GM18526 (cell line): ENCODE measurements around the gene PIP4K2A.

Experiments used
- POLR2A ChIP-seq: IDR thresholded peaks from 3 replicates; pipeline ENCODE4 v1.6.1; 2011; ENCODE audit not compliant: insufficient read length; ENCODE audit errors: extremely low read depth

The PIP4K2A gene

DNA sequence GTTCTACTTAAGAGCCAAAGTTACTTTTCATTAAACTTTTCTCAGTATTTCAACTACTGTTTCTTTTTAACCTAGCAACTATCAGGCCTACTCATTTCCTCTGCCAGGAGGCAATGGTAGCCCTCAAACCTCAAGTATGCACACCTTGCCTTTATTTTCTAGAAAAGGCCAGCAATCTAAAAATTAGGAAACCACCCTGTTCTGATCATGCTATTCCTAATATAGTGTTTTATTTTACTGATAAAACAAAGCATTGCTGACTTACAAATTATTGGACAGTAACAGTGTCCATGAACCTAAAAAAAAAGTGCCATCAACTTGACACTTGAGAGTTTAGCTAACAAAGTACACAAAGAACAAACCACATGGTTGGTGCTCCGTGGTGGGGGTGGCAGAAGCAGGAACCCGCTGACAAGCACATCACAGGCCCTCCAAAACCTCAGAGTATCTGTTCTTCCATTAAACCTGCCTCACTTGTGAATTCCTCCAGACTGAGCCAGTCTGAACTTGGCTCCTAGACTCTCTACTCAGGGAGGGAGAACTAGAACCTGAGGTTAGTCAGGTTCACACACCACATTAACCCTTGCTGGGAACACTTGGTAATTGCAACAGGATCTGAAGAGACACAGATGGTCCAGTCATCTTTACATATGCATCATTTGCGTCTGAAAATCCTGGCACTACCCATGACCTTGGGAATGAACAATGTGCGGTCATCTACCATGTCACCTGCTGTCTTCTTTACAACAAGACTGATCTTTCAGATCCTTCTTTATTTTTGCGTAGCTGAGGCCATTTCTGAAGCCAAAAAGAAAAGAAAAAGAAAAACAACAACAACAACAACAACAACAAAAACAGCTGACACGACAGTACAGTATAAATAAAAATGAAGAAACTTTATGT is 31.9 kb downstream of the PIP4K2A start:
- TF ChIP-seq POLR2A = no peak

DNA sequence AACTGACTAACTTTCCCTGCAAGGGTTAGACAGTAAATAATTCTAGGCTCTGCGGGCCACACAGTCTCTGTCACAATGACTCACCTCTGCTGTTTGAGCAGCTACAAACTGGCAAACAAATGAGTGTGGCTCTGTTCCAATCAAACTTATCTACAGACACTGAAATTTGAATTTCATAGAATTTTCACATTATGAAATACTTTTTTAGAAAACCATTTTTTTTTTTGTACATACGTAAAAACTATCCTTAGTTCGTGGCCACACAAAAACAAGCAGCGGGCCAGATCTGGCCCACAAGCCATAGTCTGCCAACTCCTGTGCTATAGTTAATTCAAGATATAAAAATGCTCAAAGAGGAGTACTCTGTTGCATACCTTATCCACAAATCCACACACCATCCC is 32.6 kb downstream of the PIP4K2A start:
- TF ChIP-seq POLR2A = no peak

DNA sequence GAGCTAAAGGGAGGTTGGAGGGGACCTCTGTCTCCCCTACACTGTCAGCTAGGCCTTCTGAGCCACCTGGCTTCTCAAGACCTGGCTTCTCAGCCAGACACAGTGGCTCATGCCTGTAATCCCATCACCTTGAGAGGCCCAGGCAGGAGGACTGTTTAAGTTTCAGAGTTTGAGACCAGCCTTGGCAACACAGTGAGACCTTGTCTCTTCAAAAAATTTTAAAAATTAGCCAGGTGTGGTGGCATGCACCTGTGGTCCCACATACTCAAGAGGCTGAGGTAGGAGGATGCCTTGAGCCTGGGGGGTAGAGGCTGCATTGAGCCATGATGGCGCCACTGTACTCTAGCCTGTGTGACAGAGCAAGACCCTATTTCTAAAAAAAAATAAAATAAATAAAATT is 33.1 kb downstream of the PIP4K2A start:
- TF ChIP-seq POLR2A = no peak

DNA sequence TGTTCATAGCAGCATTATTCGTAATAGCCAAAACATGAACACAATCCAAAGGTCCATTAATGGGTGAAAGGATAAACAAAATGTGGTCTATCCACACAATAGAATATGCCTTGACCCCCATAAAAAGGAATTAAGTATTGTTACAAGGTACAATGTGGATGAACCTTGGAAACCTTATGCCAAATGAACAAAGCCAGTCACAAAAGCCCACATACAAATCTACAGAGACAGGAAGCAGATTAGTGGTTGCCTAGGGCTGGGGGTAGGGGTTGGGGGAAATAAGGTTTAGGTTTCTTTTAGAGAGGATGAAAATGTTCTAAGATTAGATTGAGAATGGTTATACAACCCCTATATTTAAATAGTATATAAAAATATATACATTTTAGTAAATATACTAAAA is 34.8 kb downstream of the PIP4K2A start:
- TF ChIP-seq POLR2A = no peak

DNA sequence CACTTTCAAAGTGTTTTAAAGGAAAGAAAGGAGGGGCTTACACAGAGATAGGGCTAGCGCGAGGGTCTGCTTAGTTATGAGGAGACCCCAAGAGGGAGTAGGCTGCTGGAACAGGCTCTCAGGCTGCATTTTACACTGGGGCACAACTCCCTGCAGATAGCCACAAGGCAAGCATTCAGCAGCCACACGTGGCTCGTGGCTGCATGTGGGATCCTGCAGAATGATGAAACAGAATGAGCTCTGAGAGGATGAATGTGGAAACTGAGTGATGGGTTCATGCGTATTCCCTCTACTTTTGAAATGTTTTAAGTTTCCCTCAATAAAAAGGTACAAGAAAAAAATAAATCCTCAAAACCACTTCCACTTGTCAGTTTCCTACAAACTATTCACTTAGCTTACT is 37.0 kb downstream of the PIP4K2A start:
- no peak for TF ChIP-seq POLR2A

DNA sequence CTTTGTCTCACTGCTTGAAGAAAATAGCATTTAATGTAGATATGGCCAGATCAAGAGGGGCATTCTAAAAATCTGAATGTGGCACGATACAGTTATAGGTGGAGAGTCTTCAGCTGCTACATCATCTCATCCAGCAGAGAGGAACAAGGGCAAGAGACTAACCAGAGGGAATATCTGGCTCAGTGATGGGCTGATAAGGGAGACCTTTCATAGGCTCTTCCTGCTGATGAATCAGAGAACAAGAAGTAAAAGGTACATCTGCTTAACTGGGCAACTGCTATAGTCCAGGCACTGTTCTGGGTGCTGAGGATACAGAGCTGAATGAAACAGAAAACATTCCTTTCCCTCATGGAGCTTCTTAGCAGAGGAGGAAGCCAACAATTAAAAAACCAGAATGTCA is 37.9 kb downstream of the PIP4K2A start:
- no peak for TF ChIP-seq POLR2A

DNA sequence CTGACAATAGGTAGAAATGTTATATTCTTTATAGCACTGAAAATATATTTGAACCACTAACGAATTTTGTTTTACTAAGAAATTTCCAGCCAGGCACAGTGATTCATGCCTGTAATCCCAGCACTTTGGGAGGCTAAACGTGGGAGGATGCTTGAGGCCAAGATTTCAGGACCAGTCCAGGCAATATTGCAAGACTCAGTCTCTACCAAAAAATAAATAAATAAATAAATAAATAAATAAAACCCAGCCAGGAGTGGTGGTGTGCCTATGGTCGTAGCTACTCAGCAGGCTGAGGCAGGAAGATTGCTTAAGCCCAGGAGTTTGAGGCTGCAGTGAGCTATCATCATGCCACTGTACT is 39.8 kb downstream of the PIP4K2A start:
- no peak for TF ChIP-seq POLR2A

DNA sequence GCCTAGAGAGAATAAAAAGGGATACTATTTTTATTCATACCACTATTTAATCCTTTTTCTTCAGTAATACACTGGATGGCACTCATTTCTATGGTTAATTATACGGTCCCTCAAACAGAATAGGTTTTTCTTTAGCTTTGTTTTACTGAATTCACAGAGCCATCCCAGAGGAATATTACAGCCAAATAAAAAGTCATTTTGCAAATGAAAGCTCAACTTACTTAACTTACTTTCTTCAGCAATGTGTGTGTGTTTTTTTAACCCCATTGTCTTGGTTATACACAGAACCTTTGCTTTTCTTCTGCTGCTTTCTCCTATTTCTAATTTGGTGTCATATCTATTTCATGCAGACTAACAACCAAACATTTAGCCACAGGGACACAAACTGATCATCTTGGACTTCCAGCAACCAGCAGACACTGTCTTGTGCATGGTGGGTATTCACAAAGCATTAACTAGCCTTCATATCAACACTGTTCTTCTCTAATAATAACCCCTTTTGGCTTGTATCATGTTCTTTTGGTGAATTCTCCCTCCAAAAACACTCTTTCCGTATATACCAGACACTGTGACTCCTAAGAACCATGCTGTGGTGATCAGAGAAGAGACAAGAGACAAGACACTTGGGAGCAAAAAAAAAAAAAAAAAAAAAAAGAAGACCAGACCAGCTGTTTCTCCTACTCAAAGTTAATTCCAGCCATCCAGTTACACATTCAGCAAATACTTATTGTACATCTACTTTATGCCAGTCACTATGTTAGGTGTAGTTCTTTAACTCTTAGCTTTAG is 40.4 kb downstream of the PIP4K2A start:
- TF ChIP-seq POLR2A = no peak

DNA sequence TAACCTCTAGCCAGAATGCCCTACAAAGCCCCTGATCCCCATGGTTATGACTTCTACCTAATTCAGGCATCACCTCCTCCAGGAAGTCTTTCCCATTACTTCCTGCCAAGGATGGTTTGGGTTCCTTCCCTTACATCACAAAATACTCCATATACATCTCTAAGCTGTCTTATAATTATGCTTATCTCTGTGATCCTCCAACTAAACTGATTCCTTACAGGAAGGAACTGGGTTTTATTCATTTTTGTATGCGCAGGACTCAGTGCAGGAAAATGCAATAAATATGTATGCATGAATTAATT is 41.3 kb downstream of the PIP4K2A start:
- no peak for TF ChIP-seq POLR2A

DNA sequence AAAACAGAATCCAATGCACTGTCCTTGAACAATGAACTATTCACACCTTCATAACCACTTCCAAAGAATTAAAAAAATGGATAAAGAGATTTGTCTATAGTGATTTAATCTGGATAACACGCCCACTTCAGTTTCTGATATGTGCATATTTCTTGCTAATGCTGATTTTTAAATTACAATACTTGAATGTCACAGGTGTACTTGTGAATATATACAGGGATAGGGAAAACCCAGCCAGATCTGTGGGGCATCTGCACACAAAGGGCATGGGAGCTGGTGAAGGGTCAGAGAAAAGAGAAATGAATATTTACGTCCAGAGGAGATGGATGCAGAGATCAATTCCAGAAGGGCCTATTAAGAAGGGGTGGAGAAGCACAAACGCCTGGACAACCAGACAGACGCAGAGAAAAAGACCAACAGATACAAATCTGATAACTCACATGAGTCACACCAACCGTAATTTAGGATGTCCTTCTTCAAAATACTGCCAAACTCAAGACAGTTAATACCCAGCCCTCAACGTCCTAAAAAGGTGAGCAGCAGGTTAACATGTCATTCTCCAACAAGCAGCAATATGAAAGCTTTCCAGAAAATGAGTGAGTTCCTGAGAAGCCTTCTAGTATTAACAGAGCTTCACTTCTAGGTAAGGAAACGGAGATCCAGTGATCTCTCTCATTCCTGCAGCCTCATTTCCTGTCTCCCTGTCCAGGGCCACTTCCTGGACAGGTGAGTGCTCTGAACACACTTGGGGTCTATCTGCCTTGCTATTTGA is 41.9 kb downstream of the PIP4K2A start:
- TF ChIP-seq POLR2A = no peak

DNA sequence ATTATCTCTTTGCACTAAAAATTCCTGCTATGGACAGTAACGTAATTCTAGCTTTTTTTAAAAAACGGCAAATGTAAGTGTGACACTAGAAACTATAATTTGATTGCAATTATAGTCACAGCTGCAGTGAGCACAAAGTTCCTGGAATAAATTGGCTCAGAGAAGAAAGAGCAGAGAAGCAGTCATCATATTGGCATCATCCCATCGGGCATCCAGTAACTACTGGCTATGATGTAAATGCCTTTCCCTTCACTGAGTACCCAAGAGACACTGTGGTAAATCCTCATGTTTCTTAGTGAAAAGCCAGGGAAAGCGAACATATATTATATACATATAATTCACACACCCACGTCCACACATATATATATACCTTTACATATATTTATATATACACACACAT is 43.6 kb downstream of the PIP4K2A start:
- TF ChIP-seq POLR2A = no peak

DNA sequence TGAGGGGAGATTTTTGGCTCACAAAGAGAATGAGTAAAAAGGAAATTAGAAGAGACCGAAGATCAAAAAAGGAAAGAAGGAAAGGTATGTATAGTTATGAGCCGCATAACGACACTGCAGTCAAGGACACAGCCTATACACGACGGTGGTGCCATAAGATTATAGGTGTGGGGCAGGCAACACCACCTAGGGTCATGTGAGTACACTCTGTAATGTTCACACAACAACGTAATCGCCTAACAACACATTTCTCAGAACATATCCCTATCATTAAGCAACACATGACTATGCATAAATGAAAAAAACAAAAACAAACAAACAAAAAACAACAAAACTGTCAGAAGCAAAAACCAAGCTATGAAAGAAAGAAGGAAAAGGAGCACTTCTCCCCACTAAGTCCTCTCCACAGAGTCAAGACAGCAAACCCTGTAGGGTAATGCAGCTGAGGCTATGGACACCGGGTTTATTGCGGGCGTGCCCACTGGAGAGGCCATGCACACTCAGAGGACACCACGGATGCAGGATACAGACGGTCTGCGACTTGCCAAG is 45.1 kb downstream of the PIP4K2A start:
- no peak for TF ChIP-seq POLR2A

DNA sequence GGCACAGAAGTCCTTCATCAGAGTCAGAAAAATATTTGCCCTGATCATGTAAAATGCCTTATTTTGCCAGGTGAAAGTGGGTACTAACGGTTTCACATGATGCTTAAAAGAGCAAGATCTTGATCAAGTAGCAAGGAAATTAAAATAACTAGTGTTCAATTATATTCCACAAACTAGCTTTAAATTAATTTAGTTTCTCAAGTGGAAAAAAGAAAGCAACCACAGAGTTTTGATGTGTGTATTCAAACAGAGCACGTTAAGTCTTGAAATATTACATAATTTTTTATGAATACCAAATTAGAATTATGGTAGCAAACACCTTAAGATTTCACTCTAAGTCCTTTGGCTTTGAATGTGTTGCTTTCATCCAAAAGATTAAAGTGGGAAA is 47.3 kb downstream of the PIP4K2A start:
- TF ChIP-seq POLR2A = no peak

DNA sequence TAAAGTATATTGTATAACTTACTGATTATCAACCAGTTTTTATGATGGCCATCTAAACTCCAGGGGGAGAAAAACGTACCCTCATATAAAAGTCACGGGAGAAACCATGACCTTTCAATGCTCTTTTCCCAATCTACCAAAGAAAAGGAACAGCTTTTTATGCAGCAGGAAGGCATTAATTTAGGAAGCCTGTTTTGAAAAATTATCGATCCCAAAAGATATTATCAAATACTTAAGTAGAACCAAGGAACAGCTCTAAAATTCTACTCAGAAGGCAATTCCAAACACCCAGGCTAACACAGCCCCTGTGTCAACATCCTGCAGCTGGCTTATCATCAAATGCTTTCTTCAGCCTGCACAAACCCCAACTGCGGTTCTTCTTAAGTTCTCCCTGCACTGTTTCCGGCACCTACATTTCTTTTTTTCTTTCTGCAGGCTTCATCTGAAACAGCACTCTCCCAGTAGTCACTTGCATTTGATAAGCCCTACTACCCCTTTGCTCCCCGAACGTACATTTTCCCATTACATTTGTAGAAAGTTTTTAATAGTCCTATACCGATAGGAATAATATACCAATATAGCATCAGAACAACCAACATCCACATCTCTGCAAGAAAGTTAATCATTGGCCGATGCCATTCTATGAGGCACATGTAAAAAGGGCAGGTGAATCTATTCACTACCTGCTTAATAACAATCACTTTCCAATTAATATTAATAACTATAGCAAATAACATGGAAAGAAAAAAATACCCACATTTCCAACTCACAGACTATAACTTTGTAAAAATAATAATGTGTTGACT is 47.9 kb downstream of the PIP4K2A start:
- no peak for TF ChIP-seq POLR2A

DNA sequence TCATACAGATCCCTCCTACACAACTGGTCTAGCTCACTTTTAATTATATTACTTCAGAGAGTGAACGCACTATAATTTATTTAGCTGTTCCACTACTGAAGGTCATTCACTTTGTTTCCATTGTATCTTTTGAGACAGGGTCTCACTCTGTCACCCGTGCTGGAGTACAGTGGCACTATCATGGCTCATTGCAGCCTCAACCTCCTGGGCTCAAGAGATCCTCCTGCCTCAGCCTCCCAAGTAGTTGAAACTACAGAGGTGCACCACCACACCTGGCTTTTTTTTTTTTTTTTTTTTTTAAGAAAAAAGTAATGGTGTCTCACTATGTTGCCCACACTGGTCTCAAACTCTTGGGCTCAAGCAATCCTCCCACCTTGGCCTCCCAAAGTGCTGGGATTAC is 49.0 kb downstream of the PIP4K2A start:
- TF ChIP-seq POLR2A = no peak
